ENCODE measurements around the gene PARD3B. TPM values are rescaled to one million over a fixed set of nuclear protein-coding genes. Genes with fewer than 3 reads are reported as not detected.

The PARD3B gene
- total and polyA plus RNA-seq, 10 of the 15 experiments (the other 5 are each of a cell fraction or from before 2014, with no cell fraction given) = 0.01 to 0.54 (median 0.07) TPM; not detected in 7

DNA sequence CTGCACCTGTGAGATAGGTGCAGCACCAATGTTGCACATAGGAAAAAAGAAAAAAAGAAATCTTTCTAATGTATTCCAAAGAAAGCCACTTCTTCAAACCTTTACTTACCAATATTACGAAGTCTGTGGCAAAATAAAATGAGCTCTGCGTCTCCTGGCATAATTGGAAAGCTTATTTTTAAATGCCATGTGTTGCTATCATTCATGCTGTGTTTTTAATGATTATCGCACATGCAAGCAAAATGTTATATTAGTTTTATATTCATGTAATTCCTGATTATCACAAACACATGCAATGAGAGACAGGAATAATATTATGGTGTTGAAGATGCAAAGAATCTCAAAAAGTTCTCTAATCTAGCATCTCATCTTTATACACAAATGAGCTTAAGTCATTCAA is 47.0 kb upstream of the PARD3B start (continued):
- TF ChIP-seq TCF7 (IDR thresholded peaks at IDR 0.05; ENCODE audit: borderline replicate concordance) (no peak), HDAC2 (IDR thresholded peaks at IDR 0.05) (no peak), PAX8 (IDR thresholded peaks at IDR 0.05) (no peak), TAF1 (IDR thresholded peaks at IDR 0.05; ENCODE audit: borderline replicate concordance, low read depth, low read length) (no peak)
- TF ChIP-seq, protein P1, sequence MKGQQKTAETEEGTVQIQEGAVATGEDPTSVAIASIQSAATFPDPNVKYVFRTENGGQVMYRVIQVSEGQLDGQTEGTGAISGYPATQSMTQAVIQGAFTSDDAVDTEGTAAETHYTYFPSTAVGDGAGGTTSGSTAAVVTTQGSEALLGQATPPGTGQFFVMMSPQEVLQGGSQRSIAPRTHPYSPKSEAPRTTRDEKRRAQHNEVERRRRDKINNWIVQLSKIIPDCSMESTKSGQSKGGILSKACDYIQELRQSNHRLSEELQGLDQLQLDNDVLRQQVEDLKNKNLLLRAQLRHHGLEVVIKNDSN (IDR thresholded peaks at IDR 0.05; ENCODE audit: borderline replicate concordance, extremely low read length, insufficient read depth, low read depth, low read length) = no peak

DNA sequence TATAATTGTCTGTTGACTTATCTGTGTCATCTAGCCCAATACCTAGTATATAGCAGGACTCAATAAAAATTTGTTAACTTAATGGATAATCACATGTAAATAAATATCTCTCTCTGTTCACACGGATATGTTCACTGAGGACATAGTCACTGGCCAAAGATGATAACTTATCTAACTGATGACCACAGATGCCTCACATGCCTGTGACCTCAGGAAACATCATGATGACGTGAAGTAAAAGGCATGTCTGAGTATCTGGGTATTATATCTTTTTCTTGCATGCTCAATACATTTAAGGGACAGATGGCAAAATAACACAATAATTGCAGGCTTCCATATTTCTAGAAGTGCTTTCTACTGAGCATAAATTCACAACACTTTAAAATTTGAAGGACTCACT is 41.4 kb upstream of the PARD3B start:
- ATAC-seq (no peak), DNase-seq (ENCODE audit: low read depth, low spot score) (no peak), FAIRE-seq (no peak)
- WGBS (ENCODE audit: insufficient coverage, insufficient replicate concordance, low lambda C conversion rate, missing lambda C conversion rate) = 2% methylated on average over 2 of the region's 2 CpGs
- ChIA-PET CTCF (no interaction called here), SMC1A (ENCODE audit: uncharacterized antibody, unreplicated experiment) (no interaction called here), RAD21 (ENCODE audit: unreplicated experiment) (no interaction called here), POLR2A (no interaction called here)
- no TSS peak for BruUV-seq (replicated peaks)
- no peak overlapping the region for H2AFZ ChIP-seq (ENCODE audit: control insufficient read depth, low read depth, low read length)
- no peaks in the 10 kb centered on the region for H3K4me1 ChIP-seq (ENCODE audit: control insufficient read depth, insufficient read depth, low read length)
- H3K4me2 ChIP-seq (ENCODE audit: control insufficient read depth, insufficient read depth) = no peak overlapping the region
- no peaks in the 10 kb centered on the region for H4K20me1 ChIP-seq (ENCODE audit: control insufficient read depth, insufficient read depth)
- intact Hi-C loops (cut with micrococcal nuclease; ENCODE audit: unreplicated experiment) = no loop called here
- no peak overlapping the region for H3K4me3 ChIP-seq
- in situ Hi-C loops (cut with MboI) = no loop called here
- H3K9me3 ChIP-seq (replicated peaks; ENCODE audit: control insufficient read depth, insufficient read depth, low read length) = no peaks in the 10 kb centered on the region
- H3K27me3 ChIP-seq (replicated peaks in 1 of 2; ENCODE audit: control insufficient read depth in 2 of 2, insufficient read depth in 2 of 2, low read length in 1 of 2) = no peaks in the 10 kb centered on the region
- H3K79me2 ChIP-seq (ENCODE audit: control insufficient read depth, insufficient read depth, low read length) = no peaks in the 10 kb centered on the region
- no peak overlapping the region for H3K9ac ChIP-seq (ENCODE audit: control insufficient read depth, insufficient read depth, low read length)
- H3K27ac ChIP-seq (ENCODE audit: control insufficient read depth, insufficient read depth) = no peak overlapping the region
- H3K36me3 ChIP-seq (ENCODE audit: control insufficient read depth in 2 of 2, insufficient read depth in 2 of 2, low read length in 1 of 2) = no peaks in the 10 kb centered on the region
- no peak for TF ChIP-seq ZNF384 (IDR thresholded peaks at IDR 0.05; ENCODE audit: borderline replicate concordance, low read depth, low read length)
- TF ChIP-seq, protein P2, sequence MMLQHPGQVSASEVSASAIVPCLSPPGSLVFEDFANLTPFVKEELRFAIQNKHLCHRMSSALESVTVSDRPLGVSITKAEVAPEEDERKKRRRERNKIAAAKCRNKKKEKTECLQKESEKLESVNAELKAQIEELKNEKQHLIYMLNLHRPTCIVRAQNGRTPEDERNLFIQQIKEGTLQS (IDR thresholded peaks at IDR 0.05; ENCODE audit: borderline replicate concordance, extremely low read depth, low read depth, low read length) = no peak
- TF ChIP-seq NFYA (IDR thresholded peaks at IDR 0.05; ENCODE audit: borderline replicate concordance, low read depth, low read length) = no peak
- no peak for TF ChIP-seq MYB (IDR thresholded peaks at IDR 0.05; ENCODE audit: borderline replicate concordance, low read depth, low read length)
- TF ChIP-seq NR2C2 (IDR thresholded peaks at IDR 0.05; ENCODE audit: borderline replicate concordance, control insufficient read depth, insufficient read length, low read depth) = no peak
- TF ChIP-seq, protein P3, sequence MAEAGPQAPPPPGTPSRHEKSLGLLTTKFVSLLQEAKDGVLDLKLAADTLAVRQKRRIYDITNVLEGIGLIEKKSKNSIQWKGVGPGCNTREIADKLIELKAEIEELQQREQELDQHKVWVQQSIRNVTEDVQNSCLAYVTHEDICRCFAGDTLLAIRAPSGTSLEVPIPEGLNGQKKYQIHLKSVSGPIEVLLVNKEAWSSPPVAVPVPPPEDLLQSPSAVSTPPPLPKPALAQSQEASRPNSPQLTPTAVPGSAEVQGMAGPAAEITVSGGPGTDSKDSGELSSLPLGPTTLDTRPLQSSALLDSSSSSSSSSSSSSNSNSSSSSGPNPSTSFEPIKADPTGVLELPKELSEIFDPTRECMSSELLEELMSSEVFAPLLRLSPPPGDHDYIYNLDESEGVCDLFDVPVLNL (IDR thresholded peaks at IDR 0.05; ENCODE audit: low read depth, low read length) = no peak
- no peak for TF ChIP-seq NBN (IDR thresholded peaks at IDR 0.05)
- TF ChIP-seq POLR2AphosphoS5 (IDR thresholded peaks at IDR 0.05; ENCODE audit: low read length) = no peak
- TF ChIP-seq, protein P4, sequence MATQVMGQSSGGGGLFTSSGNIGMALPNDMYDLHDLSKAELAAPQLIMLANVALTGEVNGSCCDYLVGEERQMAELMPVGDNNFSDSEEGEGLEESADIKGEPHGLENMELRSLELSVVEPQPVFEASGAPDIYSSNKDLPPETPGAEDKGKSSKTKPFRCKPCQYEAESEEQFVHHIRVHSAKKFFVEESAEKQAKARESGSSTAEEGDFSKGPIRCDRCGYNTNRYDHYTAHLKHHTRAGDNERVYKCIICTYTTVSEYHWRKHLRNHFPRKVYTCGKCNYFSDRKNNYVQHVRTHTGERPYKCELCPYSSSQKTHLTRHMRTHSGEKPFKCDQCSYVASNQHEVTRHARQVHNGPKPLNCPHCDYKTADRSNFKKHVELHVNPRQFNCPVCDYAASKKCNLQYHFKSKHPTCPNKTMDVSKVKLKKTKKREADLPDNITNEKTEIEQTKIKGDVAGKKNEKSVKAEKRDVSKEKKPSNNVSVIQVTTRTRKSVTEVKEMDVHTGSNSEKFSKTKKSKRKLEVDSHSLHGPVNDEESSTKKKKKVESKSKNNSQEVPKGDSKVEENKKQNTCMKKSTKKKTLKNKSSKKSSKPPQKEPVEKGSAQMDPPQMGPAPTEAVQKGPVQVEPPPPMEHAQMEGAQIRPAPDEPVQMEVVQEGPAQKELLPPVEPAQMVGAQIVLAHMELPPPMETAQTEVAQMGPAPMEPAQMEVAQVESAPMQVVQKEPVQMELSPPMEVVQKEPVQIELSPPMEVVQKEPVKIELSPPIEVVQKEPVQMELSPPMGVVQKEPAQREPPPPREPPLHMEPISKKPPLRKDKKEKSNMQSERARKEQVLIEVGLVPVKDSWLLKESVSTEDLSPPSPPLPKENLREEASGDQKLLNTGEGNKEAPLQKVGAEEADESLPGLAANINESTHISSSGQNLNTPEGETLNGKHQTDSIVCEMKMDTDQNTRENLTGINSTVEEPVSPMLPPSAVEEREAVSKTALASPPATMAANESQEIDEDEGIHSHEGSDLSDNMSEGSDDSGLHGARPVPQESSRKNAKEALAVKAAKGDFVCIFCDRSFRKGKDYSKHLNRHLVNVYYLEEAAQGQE (IDR thresholded peaks at IDR 0.05; ENCODE audit: low read depth, low read length) = no peak
- TF ChIP-seq PAX5 (IDR thresholded peaks at IDR 0.05; ENCODE audit: borderline replicate concordance, low read depth, low read length) = no peak
- TF ChIP-seq SRF (IDR thresholded peaks at IDR 0.05; ENCODE audit: low read depth in 2 of 2, low read length in 2 of 2) = no peak
- TF ChIP-seq HDAC6 (IDR thresholded peaks at IDR 0.05; ENCODE audit: unreplicated experiment) = no peak
- no peak for TF ChIP-seq MTA3 (IDR thresholded peaks at IDR 0.05; ENCODE audit: borderline replicate concordance, low read length)
- no peak for TF ChIP-seq ZBED1 (IDR thresholded peaks at IDR 0.05; ENCODE audit: borderline replicate concordance)
- no peak for TF ChIP-seq WRNIP1 (IDR thresholded peaks at IDR 0.05; ENCODE audit: borderline replicate concordance, low read depth, low read length)
